Globus pallidus (tissue), 1 donor: ENCODE data around the gene ITPR1.
A peak's percentile ranks its signal among the peaks of the same experiment; 100 is the strongest.
"Not testable (repeated sequence)": the region's sequence is repeated elsewhere in the genome, so short reads cannot be mapped to it uniquely, and the experiment has no call there.

Experiments
- DNase-seq: peaks from one replicate; pipeline ENCODE4 v3.0.0-alpha.2; 2015; ENCODE audit warnings: low spot score

The ITPR1 gene

DNA sequence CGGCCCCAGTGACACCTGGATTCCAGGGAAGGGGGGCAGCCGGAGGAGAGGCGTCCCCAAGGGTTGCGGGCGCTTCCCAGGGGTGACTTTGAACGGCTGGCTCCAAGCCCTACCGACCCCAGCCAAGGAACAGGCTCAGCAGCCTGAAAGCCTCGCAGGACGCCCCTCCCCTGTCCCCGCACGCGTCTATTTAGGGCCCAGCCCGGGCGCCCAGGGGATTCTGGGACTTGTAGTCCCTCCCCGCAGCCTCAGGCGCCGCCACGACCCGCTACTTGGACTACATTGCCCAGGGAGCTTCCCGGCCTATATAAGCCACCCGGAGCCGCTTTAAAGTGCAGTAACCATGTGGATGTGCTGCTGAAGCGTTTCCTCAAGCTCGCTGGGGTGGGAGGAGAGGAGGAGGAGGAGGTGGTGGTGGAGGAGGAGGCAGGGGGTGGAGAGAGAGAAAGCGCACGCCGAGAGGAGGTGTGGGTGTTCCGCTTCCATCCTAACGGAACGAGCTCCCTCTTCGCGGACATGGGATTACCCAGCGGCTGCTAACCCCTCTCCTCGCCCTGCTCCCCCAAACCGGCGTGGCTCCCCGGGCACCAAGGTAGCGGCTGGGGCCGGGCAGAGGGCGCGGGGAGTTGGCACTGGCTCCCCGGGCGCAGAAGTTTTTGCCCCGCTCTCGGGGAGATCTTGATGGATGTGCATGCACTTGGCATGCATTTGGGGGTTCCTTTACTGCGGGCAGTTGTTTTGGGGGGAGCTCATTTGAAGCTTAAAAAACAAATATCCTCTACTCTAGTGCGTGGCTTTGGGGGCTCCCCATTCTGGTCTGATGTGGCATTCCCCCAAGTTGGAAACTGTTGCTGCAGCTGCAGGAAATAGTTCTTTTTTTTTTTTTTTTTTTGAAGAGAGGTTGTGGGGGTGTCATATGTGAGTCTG, at the start of gene ITPR1:
Gene ITPR1 (plus strand): TSS at position 335 of the 927 bp plus-strand sequence. CDS start 23,144 bp downstream, outside the sequence.
- DNase-seq, result peak; percentile 98

DNA sequence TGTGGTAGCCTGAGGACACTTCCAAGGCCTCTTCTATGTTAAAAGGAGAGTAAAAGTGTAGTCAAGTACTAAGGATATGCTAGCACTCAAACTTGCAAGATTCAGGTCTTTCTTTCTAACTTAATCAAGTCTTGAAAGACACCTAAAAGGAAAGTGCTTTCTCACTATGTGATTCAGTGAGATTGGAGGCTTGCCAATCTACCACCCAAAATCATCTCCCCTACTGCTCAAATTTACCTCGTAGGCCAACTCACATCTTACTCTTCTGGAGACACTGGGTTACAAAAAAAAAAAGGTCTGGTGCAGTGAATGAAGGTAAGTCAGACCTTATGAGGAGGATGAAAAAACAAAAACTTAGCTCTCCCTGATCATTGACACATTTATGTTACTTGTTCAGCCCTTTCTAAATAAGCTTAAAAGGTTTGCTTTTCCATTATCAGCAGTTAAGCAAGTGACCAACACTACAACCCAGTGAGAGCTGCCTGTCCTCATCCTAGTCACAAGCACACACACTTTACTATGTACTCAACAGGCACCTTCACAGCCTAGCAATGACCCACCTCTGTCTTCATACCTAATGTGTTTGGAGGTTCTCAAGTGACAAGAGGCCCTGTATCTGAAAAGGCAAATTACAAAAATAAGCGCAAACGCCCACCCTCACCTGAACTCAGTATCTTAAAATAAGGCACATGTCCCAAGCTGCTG, 45.7 kb upstream of the ITPR1 start:
- no peak for DNase-seq

GRCh38 chr3:4448187-4448586, 45.0 kb upstream of the ITPR1 start:
- DNase-seq, result no peak

DNA sequence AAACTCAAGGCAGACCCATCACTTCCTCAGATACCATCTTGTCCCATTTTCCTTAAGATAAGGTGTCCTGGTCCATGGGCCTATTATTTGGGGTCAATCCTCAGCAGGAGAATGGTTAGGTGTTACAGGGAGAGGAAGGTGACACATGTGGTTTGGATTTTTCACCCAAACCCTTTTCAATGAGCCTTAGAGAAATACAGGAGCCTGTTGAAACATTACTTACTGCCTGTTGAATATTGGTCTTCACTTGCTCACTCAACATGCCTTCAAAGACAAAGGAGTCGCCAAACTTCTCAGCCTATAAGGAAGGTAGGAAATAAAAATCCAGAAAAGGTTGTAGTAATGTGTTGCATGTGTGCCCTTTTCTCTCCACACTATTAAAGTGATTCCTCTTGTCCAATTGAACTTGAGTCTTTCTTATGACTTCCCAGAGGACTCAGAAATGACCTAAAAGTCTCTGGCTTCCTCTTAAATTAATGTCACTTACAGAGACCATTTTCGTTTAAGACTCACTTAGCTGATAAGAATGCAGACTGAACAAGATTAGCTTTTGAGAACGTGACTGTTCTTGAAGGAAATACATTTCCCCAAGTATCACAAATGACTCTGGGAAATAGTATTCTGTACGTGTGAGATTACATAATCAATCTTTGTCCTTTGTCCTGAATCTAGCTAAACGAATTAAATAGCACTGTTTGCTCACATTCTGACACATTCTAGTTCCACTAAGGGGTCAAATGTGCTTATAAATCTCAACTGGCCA, 43.9 kb upstream of the ITPR1 start:
- DNase-seq, result no peak

DNA sequence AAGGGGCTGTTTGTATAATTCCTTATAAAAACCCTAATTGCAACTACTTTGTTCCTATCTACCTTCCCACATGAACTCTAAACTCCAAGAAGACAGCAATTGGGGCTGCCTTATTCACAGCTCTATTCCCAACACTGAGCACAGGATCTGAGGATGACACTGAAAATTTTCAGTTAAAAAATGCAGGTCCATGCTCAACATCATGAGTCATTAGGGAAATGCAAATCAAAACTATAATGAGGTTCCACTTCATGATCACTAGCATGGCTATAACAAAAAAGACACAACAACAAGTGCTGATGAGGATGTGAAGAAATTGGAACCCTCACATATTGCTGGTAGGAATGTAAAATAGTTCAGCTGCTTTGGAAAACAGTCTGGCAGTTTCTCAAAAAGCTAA, 39.0 kb upstream of the ITPR1 start:
- DNase-seq, result no peak

DNA sequence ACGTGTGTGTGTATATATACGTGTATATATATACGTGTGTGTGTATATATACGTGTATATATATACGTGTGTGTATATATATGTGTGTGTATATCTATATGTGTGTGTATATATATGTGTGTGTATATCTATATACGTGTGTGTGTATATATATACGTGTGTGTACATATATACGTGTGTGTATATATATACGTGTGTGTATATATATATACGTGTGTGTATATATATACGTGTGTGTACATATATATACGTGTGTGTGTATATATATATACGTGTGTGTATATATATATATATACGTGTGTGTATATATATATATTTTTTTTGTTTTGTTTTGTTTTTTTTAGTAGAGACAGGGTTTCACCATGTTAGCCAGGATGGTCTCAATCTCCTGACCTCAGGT, 36.4 kb upstream of the ITPR1 start:
- DNase-seq, result not testable (repeated sequence)

DNA sequence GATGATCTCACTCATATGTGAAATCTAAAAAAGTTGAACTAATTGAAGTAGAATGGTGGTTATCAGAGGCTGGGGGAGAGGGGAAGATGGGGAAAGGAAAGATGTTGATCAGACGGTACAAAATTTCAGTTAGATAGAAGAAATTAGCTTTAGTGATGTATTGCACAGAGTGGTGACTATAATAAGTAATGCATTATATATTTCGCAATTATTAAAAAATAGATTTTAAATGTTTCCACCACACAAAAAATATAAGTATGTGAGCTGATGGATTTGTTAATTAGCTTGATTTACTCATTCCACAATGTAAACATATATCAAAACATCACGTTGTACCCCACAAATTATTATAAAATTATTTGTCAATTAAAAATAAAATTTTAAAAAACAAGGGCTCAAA, 34.2 kb upstream of the ITPR1 start:
- no peak for DNase-seq

DNA sequence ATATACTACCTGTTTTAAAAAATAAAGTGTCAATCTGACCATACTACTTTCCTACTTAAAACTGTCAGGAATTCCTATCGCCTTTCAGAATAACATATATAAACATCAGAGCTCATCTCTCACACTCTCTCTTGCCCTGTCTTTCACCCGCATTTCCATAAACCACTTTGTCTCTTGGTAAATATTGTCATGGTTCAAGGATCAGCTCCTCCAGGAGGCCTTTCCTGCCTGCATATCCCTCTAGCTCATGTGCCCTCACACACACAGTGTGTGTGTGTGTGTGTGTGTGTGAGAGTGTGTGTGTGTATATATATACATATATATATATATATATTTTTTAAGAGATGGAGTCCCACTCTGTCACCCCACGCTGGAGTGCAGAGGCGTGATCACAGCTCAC, 32.8 kb upstream of the ITPR1 start:
- no peak for DNase-seq

- DNase-seq, result no peak
These were observed 31.6 kb upstream of the ITPR1 start for GRCh38 chr3:4461468-4462090.

GRCh38 chr3:4462369-4463040, 30.6 kb upstream of the ITPR1 start:
- no peak for DNase-seq

GRCh38 chr3:4464576-4464975, 28.6 kb upstream of the ITPR1 start:
- no peak for DNase-seq

GRCh38 chr3:4466741-4467521, 26.2 kb upstream of the ITPR1 start, which contains the start of gene SUMF1:
Gene SUMF1, minus strand, starts transcription at chr3:4467269. Its CDS starts 24 bp downstream, at chr3:4467245.
- DNase-seq, result peak; percentile 80

DNA sequence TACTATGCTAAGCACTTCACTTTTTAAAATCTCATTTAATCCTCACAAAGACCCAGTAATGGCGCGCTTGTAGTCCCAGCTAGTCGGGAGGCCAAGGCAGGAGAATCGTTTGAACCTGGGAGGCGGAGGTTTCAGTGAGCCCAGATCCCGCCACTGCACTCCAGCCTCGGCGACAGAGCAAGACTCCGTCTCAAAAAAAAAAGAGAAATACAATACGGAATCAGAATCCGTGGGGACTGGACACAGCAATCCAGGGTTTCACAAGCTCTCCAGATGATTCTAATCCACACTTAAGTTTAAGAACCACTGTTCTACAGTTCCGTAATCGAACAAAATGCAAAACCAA, 25.7 kb upstream of the ITPR1 start:
- DNase-seq, result no peak

GRCh38 chr3:4471907-4472306, 21.2 kb upstream of the ITPR1 start:
- DNase-seq, result no peak

GRCh38 chr3:4472312-4472711, 20.8 kb upstream of the ITPR1 start:
- no peak for DNase-seq

DNA sequence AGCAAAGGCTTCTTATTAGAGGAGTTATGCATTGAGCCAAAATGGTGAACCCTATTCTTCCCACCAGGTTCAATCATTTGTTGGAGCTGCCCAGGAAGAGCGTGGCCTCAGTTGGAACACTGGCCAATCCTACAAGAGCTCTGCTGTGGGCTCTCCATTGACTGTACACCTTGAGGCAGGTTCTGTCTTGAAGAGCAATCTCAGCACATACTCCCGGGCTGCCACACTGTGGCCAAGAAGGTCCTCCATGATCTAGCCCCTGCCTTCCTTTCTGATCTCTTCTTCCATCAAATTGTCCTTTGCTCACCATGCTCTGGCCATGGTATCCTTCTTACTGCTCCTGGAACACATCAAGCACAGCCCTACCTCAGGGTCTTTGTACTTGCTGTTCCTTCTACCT, 20.4 kb upstream of the ITPR1 start:
- DNase-seq, result no peak

- DNase-seq, result peak; percentile 39
These were observed 18.3 kb upstream of the ITPR1 start for GRCh38 chr3:4474683-4475490.

DNA sequence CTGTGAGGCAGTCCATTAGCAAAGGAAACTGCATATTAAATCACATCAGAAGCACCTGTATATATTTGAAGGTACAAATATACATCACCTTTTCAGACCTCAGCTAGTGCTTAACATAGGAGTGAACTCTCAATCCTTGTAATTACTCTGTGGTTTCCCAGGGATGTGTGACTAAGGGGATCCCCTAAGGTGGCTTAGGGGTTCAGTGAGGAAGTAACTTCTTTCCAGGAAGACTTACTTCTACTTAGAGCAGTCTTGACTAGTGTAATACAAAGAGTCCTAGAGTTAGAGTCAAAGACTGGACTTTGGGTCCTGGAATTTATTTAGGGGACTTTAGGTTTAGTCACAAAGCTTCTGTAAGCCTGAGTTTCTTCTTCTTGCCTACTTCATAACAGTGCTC, 17.3 kb upstream of the ITPR1 start:
- no peak for DNase-seq

GRCh38 chr3:4476496-4476895, 16.7 kb upstream of the ITPR1 start:
- no peak for DNase-seq

DNA sequence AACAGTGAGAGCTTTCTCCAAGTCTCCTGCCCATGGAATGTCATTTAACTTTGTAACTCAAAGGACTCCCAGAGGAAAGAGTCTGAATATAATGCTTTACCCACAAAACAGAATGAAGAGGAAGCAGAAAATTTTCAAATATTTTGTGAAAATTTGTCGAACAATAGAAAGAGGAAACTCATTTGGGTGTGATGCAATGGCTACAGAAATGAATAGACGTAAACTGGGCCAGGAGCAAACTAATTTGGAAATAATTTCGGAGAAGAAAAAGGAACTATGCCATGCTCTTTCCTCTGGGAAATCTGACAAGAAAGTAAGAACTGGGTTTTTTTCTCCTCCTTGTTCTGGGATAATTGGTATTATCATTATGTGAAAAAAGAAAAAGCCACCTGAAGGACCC, 14.9 kb upstream of the ITPR1 start:
- DNase-seq, result no peak
